ENCODE measurements around the gene OR6V1. TPM values are rescaled to one million over a fixed set of nuclear protein-coding genes. Genes with fewer than 3 reads are reported as not detected.

Gene OR6V1
- polyA plus RNA-seq (2012; ENCODE audit: low read depth, missing spikeins), result not detected

DNA sequence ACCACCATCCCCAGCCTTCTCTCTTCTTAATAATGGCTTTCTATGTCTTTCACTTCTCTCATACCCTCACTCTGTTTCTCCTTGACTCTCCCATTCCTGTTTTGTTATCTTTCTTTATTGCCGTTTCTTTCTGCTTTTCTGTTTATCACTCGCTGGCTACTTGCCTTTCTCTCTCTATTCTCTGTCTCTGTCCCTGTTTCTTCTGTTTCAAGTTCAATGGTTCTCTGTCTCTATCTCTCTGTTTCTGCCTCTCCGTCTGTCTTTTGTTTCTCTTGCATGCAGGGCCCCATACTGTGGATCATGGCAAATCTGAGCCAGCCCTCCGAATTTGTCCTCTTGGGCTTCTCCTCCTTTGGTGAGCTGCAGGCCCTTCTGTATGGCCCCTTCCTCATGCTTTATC lies at the start of gene OR6V1:
Gene OR6V1 (plus strand): TSS at position 301 of the 400 bp plus-strand sequence. CDS start 0 bp downstream, at position 301.
- DNase-seq (ENCODE audit: insufficient read length, low spot score) (no peak), FAIRE-seq (no peak)
- TF ChIP-seq PAX5 (IDR thresholded peaks at IDR 0.05; ENCODE audit: insufficient read depth, low read length, severe bottlenecking) (no peak), TAF1 (IDR thresholded peaks at IDR 0.05; ENCODE audit: low read depth, low read length) (no peak), POLR2A (IDR thresholded peaks at IDR 0.05; ENCODE audit: low read depth, low read length) (no peak), SPI1 (IDR thresholded peaks at IDR 0.05; ENCODE audit: low read depth, low read length) (no peak)

- TF ChIP-seq POLR2AphosphoS5 (IDR thresholded peaks at IDR 0.05; ENCODE audit: low read depth, low read length), result no peak
- TF ChIP-seq POLR2A (IDR thresholded peaks at IDR 0.05; ENCODE audit: low read depth, low read length), result no peak
- no peak for TF ChIP-seq SPI1 (IDR thresholded peaks at IDR 0.05; ENCODE audit: low read depth, low read length)
- no peak for TF ChIP-seq POU2F2 (IDR thresholded peaks at IDR 0.05; ENCODE audit: low read depth, low read length)
- TF ChIP-seq PAX5 (IDR thresholded peaks at IDR 0.05; ENCODE audit: insufficient read depth, low read length, severe bottlenecking), result no peak
- FAIRE-seq (no peak), DNase-seq (ENCODE audit: insufficient read length, low spot score) (no peak)
Observed at GRCh38 chr7:143002898-143003297, 49.2 kb upstream of the OR6V1 start.

DNA sequence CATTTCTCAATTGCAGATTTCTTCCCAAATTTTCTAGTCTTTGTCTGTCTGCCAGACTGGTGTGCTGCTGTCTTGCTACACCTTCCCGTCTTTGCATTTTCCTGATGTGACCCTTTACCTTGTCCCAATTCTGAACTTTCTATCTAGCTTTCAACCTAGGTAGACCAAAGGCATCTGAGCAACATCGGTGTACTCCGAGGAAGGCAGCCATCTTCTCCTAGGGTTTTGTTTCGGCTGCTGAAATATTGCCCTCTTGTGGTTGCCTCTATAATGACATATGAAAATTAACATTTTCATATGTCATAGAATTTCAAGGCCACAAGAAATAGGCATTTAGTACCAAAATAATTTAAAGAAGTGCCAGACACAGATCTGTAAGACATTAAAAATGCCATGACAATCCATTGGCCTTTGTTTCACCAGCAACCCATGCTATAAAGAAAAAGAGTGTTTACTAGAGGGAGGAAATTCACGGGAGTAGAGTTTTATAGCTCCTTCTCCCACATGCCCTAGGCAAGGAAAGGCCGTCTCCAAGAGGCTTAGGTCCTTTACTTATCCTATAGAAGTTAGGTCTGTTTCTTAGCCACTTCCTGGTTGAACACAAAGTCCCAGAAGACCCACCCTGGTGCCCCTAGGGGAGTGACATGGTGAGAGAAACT lies 48.6 kb upstream of the OR6V1 start:
- peak; percentile 16 for DNase-seq (ENCODE audit: insufficient read length, low spot score)
- FAIRE-seq, result peak; percentile 92
- TF ChIP-seq PAX5 (IDR thresholded peaks at IDR 0.05; ENCODE audit: insufficient read depth, low read length, severe bottlenecking), result no peak
- no peak for TF ChIP-seq POLR2AphosphoS5 (IDR thresholded peaks at IDR 0.05; ENCODE audit: low read depth, low read length)
- TF ChIP-seq POU2F2 (IDR thresholded peaks at IDR 0.05; ENCODE audit: low read depth, low read length), result no peak
- TF ChIP-seq SPI1 (IDR thresholded peaks at IDR 0.05; ENCODE audit: low read depth, low read length), result no peak
- no peak for TF ChIP-seq TAF1 (IDR thresholded peaks at IDR 0.05; ENCODE audit: low read depth, low read length)
- no peak for TF ChIP-seq POLR2A (IDR thresholded peaks at IDR 0.05; ENCODE audit: low read depth, low read length)

DNA sequence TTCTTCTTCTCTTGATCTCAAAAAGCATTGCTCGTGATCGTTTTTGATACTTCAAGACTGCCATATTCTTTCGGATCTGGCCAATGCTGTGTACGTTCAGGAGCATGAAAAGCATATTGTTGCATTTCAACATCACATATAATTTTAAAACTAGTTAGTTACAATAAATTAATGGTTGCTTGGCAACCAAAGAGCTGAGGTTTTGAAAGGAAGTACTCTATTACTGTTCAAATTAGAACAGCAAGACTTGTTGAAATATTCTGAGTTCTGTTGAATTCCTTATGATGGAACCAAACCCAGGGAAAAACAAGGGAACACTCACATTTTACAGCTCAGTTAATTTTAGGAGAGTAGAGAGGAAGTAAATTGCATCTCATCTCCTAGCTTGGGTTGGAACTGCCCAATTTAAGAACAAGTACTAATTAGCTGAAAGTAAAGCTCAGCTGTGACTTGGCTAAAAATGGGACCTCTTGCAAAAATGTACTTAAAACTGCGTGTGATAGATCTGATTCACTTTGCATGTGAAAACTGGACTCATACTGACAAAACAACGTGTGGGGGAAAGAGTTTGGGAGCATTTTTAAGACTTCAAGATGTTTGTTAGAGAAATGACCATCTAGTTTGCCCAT lies 46.4 kb upstream of the OR6V1 start:
- DNase-seq (ENCODE audit: insufficient read length, low spot score) (no peak), FAIRE-seq (no peak)
- TF ChIP-seq PAX5 (IDR thresholded peaks at IDR 0.05; ENCODE audit: insufficient read depth, low read length, severe bottlenecking), result no peak
- TF ChIP-seq POU2F2 (IDR thresholded peaks at IDR 0.05; ENCODE audit: low read depth, low read length), result no peak
- no peak for TF ChIP-seq SPI1 (IDR thresholded peaks at IDR 0.05; ENCODE audit: low read depth, low read length)
- TF ChIP-seq POLR2A (IDR thresholded peaks at IDR 0.05; ENCODE audit: low read depth, low read length), result no peak
- TF ChIP-seq TAF1 (IDR thresholded peaks at IDR 0.05; ENCODE audit: low read depth, low read length), result no peak
- TF ChIP-seq POLR2AphosphoS5 (IDR thresholded peaks at IDR 0.05; ENCODE audit: low read depth, low read length), result no peak

- TF ChIP-seq TAF1 (IDR thresholded peaks at IDR 0.05; ENCODE audit: low read depth, low read length), result no peak
- DNase-seq (ENCODE audit: insufficient read length, low spot score) (peak; percentile 36), FAIRE-seq (peak; percentile 86)
Observed at GRCh38 chr7:143008007-143008901, 43.9 kb upstream of the OR6V1 start.

DNA sequence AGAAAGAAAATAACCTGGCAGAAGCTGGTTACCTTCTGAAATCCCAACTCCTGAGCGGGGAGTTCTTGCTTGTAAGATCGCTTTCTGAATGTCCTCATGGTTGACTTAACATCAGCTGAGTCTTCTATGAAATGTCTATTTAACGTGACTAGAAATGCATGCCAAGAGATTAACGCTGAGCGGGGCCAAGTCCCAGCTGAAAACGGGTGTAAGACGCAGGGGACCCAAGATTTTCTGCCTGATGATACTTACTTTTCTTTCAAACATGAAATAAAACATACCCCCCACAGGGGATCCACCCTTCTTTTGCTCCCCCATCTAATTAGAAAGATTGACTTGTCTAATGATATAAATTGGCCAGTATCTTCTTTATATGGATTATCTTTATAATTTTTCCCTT lies 40.1 kb upstream of the OR6V1 start:
- DNase-seq (ENCODE audit: insufficient read length, low spot score) (no peak), FAIRE-seq (no peak)
- TF ChIP-seq PAX5 (IDR thresholded peaks at IDR 0.05; ENCODE audit: insufficient read depth, low read length, severe bottlenecking), result no peak
- TF ChIP-seq SPI1 (IDR thresholded peaks at IDR 0.05; ENCODE audit: low read depth, low read length), result no peak
- TF ChIP-seq POLR2AphosphoS5 (IDR thresholded peaks at IDR 0.05; ENCODE audit: low read depth, low read length), result no peak

DNA sequence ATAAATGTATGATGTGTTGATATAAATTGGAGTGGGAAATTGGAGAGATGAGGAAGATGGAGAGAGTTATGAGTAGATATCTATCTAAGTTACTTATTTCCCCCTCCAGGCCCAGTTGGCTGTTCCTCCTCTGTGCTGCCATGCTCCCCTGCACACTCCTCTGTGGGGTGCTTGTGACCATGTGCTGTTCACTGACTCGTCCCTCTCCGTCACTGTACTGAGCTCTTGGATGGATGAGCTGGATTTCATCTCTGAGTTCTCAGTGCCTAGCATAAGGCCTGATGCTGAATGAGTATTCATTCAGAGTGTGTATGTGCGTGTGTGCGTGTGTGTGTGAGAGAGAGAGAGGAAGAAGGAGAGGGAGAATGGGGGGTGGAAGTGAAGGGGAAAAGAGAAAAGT lies 39.7 kb upstream of the OR6V1 start:
- DNase-seq (ENCODE audit: insufficient read length, low spot score), result no peak
- TF ChIP-seq POU2F2 (IDR thresholded peaks at IDR 0.05; ENCODE audit: low read depth, low read length), result no peak
- TF ChIP-seq TAF1 (IDR thresholded peaks at IDR 0.05; ENCODE audit: low read depth, low read length), result no peak
- TF ChIP-seq SPI1 (IDR thresholded peaks at IDR 0.05; ENCODE audit: low read depth, low read length), result no peak
- TF ChIP-seq PAX5 (IDR thresholded peaks at IDR 0.05; ENCODE audit: insufficient read depth, low read length, severe bottlenecking), result no peak
- no peak for TF ChIP-seq POLR2AphosphoS5 (IDR thresholded peaks at IDR 0.05; ENCODE audit: low read depth, low read length)
- no peak for TF ChIP-seq POLR2A (IDR thresholded peaks at IDR 0.05; ENCODE audit: low read depth, low read length)
- FAIRE-seq, result no peak

DNA sequence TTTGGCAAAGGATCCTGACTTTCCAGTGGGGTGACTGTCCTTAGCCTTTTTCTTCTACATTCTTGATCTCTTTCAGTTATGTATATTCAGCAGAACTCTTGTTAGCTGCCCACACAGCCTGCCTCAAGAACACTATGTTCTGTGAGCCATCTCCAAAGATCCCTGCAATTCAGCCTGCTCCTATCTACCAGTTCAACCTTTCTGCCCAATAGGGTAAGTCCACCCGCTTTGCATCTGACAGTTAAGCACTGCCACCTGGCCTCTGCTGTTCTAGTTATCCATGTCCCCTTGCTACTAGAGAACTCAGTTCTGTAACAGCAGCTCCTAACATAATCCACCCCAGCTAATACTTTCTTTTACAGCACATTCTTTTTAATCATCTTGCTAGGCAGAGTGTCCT lies 38.7 kb upstream of the OR6V1 start:
- DNase-seq (ENCODE audit: insufficient read length, low spot score), result no peak
- no peak for FAIRE-seq
- TF ChIP-seq TAF1 (IDR thresholded peaks at IDR 0.05; ENCODE audit: low read depth, low read length) (no peak), POU2F2 (IDR thresholded peaks at IDR 0.05; ENCODE audit: low read depth, low read length) (no peak), POLR2AphosphoS5 (IDR thresholded peaks at IDR 0.05; ENCODE audit: low read depth, low read length) (no peak), POLR2A (IDR thresholded peaks at IDR 0.05; ENCODE audit: low read depth, low read length) (no peak), PAX5 (IDR thresholded peaks at IDR 0.05; ENCODE audit: insufficient read depth, low read length, severe bottlenecking) (no peak)

DNA sequence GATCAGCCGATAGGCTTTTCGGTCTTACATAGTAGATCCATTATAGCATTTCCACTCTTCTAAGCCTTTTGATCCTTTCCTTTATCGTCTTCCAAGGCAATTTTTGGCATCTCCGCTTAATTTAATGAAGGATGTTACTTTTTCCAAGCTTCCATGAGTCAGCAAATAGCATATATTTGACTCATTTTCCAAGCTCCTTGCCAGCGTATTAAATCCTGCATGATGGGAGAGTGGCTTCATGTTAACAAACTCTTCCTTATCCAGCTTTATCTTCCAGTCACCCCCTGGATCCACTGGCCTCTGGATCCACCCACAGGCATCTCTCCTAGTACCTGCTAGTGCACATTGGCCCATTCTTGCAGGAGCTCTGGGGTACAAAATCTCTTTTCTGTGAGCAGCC lies 38.2 kb upstream of the OR6V1 start:
- DNase-seq (ENCODE audit: insufficient read length, low spot score) (no peak), FAIRE-seq (no peak)
- no peak for TF ChIP-seq POU2F2 (IDR thresholded peaks at IDR 0.05; ENCODE audit: low read depth, low read length)
- TF ChIP-seq SPI1 (IDR thresholded peaks at IDR 0.05; ENCODE audit: low read depth, low read length), result no peak
- no peak for TF ChIP-seq PAX5 (IDR thresholded peaks at IDR 0.05; ENCODE audit: insufficient read depth, low read length, severe bottlenecking)

DNA sequence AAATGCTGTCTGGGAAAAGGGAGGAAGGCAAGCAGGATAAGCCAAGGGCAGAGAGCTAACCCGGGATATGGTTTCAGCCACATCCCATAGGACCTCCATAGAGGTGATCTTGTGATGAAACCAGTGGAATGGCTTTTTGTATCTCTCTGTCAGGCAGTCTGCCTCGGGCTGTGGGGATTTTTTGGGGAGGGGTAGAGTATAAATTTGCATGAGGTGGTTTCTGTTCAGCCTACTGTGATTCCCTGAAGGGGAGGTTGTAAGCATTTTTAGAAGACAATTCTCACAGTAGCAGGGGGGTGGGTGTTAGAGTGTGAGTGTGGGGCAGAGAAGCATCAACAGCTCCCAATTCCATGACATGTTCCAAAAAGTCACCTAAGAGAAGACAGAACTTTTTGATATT lies 37.1 kb upstream of the OR6V1 start:
- DNase-seq (ENCODE audit: insufficient read length, low spot score), result peak; percentile 11
- peak; percentile 77 for TF ChIP-seq POU2F2 (IDR thresholded peaks at IDR 0.05; ENCODE audit: low read depth, low read length)
- no peak for TF ChIP-seq TAF1 (IDR thresholded peaks at IDR 0.05; ENCODE audit: low read depth, low read length)
- peak; percentile 53; the same call in 1 of the 2 replicates for TF ChIP-seq POLR2A (IDR thresholded peaks at IDR 0.05; ENCODE audit: low read depth, low read length)
- FAIRE-seq, result peak; percentile 79
